Stimulated activated CD8-positive, alpha-beta memory T cell treated with anti-CD3 and anti-CD28 coated beads, Interleukin-7, amount 100 ng/mL, for 4 hours (primary cell): Measurements from ENCODE around the gene NOXA1.

Source experiments
- DNase-seq, 2 donors: peaks; one replicate each; pipeline ENCODE4 v3.0.0-alpha.2; 2020; ENCODE audit warnings: low read depth in 2 of 2

The NOXA1 gene

GRCh38 chr9:137427454-137428310 lies 4.5 kb downstream of the NOXA1 start:
- DNase-seq, result no peak

DNA sequence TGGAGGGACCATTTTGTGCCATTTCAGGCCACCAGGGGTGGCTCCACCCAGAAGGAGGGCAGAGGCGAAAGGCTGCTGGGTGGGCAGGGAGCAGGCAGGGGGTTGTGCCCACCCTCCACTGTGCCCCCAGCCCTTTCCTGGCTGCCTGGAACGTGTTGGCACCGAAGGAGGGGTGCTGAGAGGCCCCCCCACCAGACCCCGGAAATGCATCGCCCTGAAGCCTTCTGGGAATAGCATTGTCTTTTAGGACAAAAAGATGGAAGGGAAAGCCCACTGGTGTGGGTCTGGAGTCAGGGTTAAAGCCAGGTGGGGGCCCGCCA lies 5.1 kb downstream of the NOXA1 start:
- no peak for DNase-seq

DNA sequence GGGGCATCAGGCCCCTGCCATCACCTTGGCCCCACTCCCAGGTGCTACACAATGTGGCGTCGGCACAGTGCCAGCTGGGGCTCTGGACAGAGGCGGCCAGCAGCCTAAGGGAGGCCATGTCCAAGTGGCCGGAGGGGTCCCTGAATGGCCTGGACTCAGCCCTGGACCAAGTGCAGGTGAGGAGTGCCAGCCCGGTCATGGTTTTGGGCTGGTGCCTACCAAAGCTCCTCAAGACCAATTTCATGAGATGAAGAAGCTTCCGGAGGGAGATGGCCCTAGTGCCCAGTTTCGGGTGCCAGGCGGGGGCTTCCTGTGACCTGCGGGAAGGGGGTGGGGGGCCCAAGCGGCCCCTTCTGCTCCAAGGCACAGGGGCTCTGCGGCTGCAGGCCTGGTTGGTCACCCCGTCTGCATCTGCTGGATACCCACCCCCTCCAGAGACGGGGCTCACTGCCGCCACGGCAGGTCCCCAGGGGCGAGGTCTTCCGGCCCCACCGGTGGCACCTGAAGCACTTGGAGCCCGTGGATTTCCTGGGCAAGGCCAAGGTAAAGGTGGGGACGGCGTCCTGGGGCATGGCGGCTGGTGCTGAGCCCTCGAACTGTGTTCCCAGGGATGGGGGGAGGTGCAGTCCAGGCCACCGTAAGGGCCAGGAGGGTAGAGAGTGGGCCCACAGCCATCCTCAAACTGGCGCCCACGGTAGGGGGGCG lies 5.8 kb downstream of the NOXA1 start:
- DNase-seq, result no peak

DNA sequence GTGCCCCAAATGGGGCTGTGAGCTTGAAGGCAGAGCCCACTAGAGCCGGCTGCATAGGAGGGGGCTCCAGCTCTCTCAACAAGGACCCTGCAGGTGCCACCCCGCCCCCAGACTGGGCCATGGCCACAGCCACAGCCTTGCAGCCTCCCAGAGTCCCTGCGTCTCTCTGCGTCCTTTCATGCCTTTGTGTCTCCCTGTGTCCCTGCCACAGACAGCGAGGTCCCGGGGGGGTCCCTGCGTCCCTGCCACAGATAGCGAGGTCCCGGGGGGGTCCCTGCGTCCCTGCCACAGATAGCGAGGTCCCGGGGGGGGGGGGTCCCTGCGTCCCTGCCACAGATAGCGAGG lies 6.3 kb downstream of the NOXA1 start:
- DNase-seq, result no peak

- no peak for DNase-seq
Observed at GRCh38 chr9:137429974-137430722, 7.0 kb downstream of the NOXA1 start.

DNA sequence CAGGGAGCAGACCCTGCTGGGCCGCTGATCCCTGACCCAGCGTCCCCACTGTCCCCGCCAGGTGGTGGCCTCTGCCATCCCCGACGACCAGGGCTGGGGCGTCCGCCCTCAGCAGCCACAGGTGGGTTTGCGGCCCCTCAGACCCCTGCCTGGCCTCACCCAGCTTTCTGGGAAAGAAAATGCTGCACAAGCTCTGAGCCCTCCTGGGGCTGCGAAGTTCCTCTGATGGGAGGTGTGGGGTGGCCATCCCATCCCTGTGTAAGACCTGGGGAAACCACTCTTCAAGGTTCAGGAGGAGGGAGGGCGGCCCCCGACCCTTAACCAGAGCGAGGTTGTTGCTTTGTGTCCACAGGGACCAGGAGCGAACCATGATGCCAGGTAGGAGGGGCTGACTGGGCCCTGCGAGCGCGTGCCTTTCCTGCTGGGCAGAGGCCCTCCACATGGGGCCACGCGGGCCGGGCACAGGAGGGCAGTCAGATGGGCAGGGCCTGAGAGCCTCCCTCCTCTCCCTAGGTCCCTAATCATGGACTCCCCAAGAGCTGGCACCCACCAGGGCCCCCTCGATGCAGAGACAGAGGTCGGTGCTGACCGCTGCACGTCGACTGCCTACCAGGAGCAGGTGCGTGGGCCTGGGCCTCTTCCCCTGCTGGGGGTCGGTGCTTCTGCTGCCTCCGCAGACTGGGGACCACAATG lies 7.7 kb downstream of the NOXA1 start:
- DNase-seq, result no peak

DNA sequence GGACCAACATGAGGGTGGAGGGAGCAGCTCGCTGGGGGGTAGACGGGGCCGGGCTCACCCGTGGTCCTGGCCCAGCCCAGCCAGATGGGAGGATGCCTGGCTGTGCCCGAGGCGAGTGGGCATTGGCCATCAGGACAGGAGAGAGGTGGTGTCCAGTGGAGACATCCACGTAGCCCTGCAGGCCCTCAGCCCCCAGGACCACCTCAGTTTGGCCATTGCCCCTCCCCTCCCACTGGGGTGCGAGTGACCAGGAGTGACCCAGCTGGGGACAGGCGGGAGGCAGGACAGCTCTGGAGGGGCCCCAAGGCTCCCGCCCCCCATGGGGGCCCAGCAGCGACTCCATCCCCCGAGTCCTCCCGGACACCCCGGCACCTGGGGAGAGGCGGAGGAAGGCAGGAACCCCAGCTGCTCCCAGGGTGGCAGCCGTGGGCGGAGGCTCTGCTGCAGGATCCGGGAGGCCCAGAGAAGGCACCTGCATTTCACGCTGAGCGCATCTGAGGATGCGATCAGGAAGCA lies 8.3 kb downstream of the NOXA1 start:
- DNase-seq, result no peak

GRCh38 chr9:137432687-137433348 lies 9.6 kb downstream of the NOXA1 start:
- DNase-seq, result no peak

DNA sequence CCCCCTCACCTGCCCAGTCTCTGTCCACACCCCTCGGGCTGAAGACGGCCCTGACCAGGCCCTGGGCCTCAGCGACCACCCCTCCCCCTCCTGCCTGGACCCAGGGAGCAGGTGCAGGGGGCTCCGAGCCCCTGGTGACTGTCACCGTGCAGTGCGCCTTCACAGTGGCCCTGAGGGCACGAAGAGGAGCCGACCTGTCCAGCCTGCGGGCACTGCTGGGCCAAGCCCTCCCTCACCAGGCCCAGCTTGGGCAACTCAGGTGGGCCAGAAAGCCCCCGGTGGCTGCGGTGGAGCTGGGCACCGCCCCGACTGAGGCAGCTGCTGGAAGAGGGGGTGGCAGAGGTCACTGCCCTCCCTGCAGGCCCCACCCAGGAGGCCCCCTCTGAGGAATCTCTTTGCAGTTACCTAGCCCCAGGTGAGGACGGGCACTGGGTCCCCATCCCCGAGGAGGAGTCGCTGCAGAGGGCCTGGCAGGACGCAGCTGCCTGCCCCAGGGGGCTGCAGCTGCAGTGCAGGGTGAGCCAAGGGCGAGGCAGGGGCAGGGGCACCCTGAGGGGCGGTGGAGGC lies 10.2 kb downstream of the NOXA1 start:
- DNase-seq, result no peak

DNA sequence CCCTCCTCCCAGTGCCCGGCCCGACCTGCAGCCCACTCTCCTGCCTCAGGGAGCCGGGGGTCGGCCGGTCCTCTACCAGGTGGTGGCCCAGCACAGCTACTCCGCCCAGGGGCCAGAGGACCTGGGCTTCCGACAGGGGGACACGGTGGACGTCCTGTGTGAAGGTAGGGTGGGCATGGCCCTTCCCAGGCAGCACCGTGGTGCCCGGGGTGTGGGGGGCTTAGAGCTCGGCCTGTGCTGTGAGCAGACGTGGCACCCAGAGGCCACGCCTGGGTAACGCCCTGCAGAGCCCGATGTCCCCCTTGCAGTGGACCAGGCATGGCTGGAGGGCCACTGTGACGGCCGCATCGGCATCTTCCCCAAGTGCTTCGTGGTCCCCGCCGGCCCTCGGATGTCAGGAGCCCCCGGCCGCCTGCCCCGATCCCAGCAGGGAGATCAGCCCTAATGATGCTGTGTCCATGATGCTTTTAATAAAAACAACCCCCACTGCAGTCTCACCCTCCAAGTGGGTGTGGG lies 10.8 kb downstream of the NOXA1 start:
- DNase-seq, result no peak

GRCh38 chr9:137434498-137435380 lies 11.5 kb downstream of the NOXA1 start:
- no peak for DNase-seq

- DNase-seq, result no peak
Observed at GRCh38 chr9:137435381-137435891, 12.2 kb downstream of the NOXA1 start.

DNA sequence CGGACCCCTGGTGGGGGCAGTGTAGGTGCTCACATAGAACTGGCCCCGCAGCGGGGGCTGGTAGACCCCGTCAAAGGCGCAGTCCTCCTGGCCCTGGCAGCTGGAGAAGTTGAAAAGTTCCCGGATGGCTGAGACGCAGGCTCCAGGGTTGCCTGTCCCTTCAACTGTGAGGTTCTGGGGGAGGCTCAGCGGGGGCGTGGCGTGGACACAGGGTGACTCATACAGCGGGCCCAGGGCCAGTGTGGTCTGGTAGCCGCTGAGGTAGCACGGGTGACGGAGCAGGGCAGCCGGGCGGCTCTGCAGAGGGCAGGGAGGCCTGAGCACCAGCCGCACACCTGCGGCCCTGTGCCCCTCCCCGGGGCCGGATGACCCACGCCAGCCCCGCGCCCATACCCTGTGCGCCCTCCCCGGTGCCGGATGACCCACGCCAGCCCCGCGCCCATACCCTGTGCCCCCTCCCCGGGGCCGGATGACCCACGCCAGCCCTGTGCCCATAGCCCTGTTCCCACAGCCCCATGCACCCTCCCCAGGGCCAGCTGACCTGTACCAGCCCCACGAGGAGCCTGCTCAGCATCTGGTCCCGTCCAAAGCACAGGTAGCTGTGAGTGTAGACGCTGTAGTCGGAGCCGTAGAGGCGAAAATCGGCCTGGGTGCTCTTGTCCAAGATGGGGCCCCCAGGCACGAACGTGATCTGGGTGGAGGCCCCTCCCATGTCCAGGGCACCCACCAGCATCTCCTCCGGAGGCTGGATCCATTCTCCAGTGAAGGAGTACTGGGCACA lies 13.0 kb downstream of the NOXA1 start:
- no peak for DNase-seq

DNA sequence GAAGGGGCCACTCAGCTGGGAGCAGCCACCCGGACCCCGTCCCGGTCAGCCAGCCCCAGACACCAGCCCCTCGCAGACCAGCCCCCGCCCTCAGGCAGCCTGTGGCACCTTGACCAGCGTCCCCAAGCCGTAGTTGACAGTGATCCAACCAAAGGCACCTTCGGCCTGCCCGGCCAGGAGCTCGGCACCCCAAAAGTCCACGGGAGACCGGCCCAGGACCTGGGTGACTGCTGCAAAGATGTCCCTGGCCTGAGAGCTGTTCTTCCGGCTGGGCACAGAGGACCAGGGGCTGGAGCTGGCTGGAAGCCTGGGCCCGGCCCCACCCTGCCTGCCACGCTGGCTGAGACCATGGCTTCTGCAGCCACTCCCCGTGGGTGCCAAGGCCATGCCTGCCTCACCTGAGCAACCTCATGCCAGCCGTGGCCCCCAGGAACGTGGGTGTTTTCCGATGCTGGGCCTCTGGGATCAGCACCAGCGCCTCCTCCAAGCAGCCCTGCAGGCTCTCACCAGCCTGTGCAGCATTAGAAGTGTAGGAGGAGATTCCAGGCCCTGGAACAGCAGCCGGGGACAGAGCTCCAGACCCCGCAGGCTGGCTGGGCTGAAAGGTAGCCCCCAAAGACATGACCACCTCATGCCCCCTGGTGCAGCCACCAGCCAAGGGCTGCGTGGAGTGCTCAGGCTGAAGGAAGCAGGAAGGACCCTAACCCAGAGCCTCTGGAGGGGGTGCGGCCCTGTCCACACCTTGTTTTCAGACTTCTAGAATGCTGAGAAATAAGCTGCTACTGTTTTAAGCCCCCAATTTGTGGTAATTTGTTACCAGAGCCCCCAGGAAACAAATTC lies 13.8 kb downstream of the NOXA1 start:
- DNase-seq, result no peak

DNA sequence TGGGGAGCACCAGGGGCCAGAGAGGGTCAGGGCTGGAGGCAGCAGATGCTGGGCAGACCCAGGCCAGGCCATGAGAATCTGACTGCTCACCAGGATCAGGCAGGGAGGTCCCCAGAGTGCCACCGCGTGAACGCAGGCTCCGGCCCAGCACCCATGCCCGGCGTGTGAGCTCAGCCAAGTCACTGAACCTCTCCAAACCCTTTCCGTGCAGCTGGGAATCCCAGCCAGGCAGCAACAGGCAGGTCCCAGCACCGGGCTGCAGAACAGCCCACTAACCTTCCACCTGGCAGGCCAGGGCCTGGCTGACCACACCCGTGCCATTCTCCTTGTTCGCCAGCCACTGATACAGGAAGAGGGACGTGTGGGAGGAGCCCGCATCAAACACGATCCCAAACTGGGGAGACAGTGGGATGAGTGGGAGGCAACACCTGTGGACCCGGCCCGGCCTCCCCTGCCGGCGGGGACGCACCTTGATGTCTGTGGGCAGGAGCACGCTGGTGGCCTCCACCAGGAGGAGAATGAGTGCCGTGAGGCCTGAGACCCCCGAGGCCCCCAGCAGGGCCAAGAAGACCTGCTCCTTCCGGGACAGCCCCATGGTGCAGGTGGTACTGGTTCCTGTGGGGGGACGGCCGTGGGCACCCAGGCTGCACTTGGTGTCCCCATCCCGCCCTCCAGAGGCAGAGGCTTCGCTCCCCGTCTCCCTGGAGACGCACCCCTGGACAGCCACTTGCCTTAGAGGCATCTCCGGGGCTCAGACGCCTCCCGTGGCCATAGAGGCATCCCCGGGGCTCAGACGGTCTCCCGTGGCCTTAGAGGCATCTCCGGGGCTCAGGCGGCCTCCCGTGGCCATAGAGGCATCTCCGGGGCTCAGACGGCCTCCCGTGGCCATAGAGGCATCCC lies 14.7 kb downstream of the NOXA1 start:
- DNase-seq, result no peak

GRCh38 chr9:137438591-137439157 lies 15.5 kb downstream of the NOXA1 start:
- DNase-seq, result no peak
